DMS53 treated with DMSO at 0.1 percent for 48 hours (cell line): Measurements from ENCODE around the gene SYT14.
"Not testable (repeated sequence)": the region's sequence is repeated elsewhere in the genome, so short reads cannot be mapped to it uniquely, and the experiment has no call there.

ENCODE experiments used
- DNase-seq: peaks from one replicate; lab custom pipeline; 2025; ENCODE audit not compliant: unreplicated experiment; lab: John Stamatoyannopoulos, UW

The SYT14 gene

DNA sequence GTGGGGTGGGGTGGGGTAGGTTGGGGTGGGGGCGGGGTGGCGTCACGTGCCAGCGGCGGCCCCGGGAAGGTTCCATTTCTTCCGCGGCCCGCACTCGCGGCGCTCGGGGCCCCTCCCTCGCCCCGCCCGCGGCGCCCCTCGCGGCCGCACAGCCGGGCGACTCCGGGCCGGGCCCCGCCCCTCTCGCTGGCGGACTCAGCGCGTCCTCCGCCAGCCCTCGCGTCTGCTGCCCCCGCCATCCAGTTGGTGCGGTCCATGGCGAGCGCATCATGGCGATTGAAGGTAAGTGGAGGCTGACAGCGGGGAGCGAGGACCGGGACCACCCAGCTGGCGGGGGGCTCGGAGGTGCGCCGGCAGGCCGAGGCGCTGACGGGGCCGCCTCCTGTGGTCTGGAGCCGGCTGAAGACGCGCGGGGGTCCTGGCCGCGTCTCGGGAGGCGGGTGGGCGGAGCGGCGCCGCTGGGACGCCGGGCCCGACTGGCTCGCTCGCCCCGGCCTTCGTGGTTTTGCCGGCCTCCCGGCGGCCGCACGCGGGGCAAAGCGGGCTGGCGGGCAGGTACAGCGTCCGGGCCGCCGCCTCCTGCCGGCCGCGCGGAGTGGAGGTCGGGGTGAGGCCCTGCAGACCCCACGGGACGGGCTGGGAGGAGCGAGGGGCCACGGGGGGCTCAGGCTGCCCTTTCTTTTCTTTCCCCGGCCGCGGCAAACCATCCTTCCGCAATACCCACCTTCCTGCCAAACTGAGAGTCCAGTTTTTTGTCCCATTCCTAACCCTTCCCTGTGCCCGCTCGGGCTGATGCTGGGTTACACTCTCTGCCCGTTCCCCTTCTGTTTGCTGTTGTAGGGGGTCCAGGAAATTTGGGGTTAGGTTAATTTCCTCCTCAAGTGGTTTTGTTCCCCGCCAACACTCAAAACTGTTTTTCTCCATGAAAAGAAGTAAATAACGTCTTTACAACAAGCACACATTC is at the start of gene SYT14:
TSS of gene SYT14 (plus strand) at position 222 of the 964 bp plus-strand sequence. CDS start at position 270, 48 bp downstream.
- DNase-seq: peak; percentile 60

DNA sequence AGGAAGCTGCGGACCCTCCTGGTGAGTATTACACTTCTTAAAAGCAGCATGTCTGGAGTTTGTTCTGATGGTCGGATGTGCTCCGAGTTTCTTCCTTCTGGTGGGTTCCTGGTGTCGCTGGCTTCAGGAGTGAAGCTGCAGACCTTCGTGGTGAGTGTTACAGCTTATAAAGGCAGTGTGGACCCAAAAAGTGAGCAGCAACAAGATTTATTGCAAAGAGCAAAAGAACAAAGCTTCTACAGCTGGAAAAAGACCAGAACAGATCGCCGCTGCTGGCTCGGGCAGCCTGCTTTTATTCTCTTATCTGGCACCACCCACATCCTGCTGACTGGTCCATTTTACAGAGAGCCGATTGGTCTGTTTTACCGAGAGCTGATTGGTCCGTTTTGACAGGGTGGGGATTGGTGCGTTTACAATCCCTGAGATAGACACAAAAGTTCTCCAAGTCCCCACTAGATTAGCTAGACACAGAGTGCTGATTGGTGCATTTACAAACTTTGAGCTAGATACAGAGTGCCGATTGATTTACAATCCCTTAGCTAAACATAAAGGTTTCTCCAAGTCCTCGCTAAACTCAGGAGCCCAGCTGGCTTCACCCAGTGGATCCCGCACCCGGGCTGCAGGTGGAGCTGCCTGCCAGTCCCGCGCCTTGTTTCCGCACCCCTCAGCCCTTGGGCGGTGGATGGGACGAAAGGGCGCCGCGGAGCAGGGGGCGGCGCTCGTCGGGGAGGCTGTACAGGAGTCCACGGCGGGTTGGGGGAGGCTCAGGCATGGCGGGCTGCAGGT is 49.5 kb upstream of the SYT14 start:
- DNase-seq: not testable (repeated sequence)

DNA sequence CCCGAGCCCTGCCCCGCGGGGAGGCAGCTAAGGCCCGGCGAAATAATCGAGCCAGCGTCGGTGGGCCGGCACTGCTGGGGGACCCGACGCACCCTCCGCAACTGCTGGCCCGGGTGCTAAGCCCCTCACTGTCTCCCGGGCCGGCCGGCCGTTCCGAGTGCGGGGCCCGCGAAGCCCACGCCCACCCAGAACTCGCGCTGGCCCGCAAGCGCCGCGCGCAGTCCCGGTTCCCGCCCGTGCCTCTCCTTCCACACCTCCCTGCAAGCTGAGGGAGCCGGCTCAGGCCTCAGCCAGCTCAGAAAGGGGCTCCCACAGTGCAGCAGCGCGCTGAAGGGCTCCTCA is 49.0 kb upstream of the SYT14 start:
- no peak for DNase-seq

DNA sequence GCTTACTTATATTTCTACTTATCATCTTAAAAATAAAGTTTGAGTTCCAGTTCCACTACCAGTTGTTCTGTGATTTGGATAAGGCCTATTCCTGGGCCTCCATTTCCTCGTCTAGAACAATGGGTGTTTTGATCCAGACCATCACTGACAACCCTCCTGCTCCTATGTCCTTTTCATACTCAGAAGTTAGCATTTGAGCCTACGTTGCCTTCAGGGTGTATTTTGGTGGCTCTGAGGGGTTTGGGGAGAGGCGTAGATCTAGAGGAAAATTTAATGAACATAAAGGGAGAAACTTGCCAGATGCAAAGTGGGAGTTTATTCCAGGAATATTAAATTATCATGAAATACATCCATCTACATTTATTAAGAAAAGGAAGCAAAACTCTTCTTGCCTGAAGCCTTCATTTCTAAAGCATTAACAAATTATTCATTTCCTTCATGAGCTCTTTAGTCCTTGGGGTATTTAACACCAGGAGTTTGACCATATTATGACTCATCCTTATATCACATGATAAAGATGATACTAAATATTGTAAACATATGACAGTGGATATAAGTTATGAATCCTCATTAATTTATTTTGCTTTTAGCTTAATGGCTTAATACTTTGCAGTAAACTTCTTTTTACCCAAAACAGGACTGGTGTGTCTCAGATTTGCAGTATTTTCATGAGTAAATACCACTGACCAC is 47.2 kb upstream of the SYT14 start:
- no peak for DNase-seq

DNA sequence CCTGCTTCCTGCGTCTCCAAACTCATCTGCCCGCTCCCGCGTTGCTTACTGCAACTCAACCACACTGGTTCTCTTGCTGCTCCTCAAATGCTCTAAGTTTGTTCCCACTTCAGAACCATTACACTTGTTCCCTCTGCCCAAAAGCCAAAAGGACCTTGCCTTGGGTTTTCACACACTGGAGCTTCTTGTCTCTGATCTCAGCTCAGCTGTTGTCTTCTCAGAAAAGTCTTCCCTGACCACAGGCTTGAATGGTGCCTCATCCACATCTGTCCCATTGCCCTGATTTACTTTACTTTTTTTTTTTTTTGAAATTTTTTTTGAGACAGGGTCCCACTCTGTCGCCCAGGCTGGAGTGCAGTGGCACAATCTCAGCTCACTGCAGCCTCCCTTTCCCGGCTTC is 44.3 kb upstream of the SYT14 start:
- no peak for DNase-seq

DNA sequence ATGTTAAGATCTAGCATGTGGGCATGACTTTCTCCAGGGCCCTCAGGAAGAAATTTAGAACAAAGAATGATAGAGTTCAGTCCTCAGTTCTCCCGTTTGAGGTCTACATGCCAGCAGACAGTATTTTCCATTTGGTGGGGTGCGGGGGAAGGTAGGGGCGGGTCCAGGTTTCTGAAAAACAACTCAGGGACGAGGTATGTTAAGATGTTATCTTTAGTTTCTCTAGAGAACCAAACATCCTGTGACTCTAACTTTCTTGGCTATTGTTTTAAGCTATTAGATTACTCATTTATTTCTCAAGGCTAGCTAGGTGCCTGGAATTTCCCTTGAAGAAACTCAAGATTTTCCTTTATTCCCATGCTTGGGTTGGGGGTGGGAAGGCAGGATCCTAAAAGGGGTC is 42.3 kb upstream of the SYT14 start:
- DNase-seq: no peak

DNA sequence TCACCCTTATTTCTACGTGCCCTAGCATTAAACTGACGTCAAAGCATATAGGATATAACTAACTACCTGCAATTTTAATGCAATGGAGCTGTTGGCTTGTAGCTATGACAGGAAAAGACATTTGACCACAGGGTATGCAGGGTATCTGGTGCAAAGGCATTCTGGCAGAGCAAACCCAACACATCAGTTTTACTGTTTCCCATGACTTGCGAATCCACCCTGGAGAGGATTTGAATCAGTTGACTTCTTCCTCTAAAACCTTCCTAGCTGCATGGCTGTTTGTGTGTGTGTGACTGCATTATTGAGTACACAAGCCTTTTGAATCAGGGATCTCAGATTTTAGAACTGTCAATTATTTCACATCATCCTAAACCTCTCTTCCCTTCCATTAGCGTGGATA is 41.7 kb upstream of the SYT14 start:
- no peak for DNase-seq

DNA sequence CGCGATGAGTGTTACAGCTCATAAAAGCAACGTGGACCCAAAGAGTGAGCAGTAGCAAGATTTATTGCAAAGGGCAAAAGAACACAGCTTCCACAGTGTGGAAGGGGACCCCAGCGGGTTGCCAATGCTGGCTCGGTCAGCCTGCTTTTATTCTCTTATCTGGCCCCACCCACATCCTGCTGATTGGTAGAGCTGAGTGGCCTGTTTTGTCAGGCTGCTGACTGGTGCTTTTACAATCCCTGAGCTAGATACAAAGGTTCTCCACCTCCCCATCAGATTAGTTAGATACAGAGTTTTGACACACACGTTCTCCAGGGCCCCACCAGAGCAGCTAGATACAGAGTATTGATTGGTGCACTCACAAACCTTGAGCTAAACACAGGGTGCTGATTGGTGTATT is 39.7 kb upstream of the SYT14 start:
- DNase-seq: not testable (repeated sequence)

DNA sequence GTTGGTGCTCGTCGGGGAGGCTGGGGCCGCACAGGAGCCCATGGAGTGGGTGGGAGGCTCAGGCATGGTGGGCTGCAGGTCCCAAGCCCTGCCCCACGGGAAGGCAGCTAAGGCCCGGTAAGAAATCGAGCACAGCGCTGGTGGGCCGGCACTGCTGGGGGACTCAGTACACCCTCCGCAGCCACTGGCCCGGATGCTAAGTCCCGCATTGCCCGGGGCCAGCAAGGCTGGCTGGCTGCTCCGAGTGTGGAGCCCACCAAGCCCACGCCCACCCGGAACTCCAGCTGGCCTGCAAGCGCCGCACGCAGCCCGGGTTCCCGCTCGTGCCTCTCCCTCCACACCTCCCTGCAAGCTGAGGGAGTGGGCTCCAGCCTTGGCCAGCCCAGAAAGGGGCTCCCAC is 39.2 kb upstream of the SYT14 start:
- DNase-seq: not testable (repeated sequence)

DNA sequence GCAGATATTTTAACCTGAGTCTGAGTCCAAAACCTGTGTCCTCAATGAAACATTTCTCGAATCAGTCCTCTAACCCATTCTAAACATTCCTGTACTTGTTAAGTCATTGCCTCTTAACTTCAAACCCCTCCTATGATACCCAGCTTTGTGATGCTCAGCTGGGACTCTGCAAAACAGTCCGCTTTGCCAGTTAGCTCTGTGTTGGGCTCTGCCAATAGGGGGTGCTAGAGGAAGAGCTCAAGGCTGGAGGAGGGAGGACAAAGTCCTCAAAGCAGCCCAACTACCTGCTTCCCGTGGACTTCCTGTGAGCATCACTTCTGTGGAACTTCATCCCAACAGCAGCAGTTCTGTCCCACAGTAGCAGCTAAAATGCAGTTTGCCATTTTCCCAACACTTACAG is 38.1 kb upstream of the SYT14 start:
- peak; percentile 63 for DNase-seq

DNA sequence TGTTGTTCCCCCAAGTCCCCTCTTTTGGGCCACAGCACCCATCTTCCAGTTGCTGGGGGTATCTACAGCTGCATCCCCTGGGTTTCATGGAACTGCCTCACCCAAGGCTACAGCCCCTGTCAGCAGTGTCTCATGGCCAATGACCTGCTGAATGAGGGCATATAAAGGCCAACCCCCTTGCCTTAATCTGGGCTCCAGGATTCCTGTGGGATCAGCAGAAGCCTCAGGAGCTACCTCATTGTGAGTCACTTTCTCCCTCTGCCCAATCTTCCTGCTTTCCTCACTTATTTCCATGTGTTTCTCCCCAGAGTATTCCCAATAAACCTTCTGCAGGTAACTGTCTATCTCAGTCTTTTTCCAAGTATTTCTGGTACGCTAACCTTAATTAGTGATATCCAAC is 37.3 kb upstream of the SYT14 start:
- no peak for DNase-seq

DNA sequence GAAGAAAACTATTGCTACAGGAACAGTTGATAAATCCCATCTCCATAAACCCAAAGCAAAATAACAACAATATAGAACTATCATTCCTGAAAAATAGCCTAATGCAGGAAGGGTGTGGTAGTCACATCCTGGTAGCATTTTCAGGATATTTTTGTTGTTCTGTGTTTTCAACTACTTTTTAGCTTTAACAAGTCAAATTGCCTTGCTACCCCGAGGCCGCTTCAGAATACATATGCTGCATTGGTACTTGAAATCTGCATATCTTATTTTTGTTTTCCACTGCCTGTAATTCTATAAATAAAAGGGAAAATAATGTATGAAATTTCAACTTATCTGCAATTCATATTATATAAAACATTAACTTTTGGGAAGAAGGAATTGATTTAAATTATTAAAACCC is 36.8 kb upstream of the SYT14 start:
- DNase-seq: no peak

DNA sequence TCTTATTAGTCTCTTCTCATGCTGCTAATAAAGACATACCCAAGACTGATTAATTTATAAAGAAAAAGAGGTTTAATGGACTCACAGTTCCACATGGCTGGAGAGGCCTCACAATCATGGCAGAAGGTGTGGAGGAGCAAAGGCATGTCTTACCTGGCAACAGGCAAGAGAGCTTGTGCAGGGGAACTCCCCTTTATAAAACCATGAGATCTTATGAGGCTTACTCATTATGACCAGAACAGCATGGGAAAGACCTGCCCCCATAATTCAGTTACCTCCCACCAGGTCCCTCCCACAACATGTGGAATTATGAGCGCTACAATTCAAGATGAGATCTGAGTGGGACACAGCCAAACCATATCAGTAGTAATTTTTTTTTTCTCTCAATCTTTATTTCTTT is 33.2 kb upstream of the SYT14 start:
- DNase-seq: not testable (repeated sequence)

DNA sequence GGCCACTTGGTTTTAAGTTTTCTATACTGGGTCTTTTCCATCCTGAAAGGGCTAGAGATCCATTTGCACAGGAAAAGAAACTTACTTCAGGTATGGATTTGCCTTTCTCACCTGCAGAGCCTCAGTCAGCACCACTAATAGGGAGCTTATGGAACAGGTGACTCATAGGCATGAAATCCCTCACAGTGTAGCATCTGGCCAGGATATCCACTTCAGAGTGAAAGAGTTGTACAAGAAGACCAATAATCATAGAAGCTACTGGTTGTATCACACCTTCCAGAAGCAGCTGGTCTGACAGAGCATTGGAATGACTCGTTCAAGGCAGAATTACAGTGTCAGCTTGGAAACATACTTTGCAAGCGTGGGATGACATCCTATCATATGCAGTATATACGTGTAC is 26.3 kb upstream of the SYT14 start:
- peak; percentile 24 for DNase-seq

DNA sequence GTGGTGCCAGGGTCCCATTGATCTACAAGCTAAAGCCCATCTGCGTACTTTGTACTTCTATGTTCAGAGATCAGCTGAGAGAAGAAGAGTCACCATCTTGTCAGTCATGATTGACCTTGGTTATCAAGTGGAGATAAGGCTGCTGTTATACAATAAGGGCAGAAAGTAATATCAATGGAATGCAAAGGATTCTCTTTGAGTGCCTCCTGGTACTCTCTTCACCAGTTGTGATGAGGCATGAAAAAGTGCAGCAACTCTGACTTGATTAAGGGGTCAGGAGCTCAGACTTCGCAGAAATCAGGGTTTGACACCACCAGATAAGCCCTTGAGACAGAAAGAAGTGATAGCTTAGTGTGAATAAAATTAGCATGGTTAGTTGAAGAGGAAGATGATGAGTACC is 25.7 kb upstream of the SYT14 start:
- DNase-seq: no peak

DNA sequence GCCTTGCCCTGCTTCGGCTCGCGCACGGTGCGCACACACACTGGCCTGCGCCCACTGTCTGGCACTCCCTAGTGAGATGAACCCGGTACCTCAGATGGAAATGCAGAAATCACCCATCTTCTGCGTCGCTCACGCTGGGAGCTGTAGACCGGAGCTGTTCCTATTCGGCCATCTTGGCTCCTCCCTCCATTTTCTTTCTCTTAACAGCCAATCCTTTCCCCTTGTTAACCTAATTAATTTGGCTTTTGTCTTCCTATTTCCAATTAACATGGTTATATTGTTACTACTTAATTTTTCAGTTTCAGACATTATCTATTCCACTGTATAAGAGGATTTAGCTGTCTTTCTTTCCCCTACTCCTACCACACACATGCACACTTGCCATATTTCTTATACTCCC is 18.4 kb upstream of the SYT14 start:
- DNase-seq: peak; percentile 56

DNA sequence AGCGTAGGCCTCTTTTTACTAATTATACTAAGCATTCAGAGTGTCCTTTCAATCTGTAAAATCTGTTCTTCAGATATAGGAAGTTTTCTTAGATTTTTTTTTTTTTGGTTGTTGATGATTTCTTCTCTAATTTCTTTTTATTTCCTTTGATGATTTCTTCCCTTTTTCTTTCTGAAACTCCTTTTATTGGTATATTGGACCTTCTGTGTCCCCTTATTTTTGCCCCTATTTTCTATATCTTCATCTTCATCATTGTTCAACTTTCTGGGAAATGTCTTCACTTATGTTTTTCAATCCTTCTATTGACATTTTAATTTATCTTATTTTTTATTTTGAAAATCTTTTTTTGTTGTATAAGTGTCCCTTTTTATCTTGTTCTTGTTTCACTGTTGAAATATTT is 17.2 kb upstream of the SYT14 start:
- DNase-seq: no peak

DNA sequence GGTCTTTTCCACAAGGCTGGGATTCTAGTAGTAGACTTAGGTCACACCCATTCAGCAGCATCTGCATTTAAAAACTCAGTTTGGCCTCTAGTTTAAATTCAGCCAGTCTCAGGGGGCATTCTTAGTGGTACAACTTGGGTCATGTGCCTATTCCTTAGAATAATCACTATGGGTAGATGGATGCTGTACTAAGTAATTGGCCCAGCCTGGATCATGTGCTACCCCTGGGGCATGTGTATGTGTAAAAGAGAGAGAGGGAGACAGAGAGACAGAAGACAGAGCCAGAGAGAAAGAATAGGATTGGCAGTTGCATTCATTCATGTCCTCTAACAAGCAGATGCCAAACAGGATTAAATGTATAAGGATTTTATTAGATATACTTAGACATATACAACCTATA is 13.6 kb upstream of the SYT14 start:
- DNase-seq: no peak

DNA sequence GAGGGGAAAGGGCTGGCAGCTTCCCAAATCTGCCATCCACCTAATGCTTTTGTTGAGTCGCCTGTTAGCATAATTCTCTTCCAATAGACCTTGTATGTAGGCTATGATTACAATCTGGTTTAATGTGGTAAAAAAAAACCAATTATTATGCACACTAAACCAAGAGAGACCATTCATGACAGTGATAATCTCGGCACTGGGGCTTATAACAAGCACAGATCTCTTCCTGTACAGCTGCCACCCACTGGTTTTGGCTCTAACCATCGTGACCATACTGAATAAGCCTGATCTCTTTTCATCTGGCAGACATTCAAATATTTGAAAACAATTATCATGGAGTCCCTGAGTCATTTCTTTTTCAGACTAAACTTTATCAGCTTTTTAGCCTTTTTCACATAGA is 12.0 kb upstream of the SYT14 start:
- peak; percentile 13 for DNase-seq

DNA sequence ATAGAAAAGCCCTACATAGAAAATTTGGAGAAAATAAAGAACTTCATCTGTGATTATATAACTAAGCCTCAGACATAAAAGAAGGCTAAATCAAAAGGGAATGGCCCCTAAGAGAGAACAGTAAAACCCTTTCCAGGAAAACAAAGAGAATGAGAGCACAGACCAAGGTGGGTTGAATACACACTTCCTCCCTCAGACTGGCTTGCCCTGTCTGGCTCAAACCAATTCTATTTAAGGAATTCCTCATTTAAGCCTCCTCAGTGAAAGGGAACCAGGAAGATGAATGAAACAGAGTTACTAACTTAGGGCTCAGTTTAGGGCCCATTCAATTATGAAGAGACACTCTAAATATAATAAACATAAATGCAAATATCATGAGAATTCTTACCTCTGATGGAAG is 10.6 kb upstream of the SYT14 start:
- no peak for DNase-seq

DNA sequence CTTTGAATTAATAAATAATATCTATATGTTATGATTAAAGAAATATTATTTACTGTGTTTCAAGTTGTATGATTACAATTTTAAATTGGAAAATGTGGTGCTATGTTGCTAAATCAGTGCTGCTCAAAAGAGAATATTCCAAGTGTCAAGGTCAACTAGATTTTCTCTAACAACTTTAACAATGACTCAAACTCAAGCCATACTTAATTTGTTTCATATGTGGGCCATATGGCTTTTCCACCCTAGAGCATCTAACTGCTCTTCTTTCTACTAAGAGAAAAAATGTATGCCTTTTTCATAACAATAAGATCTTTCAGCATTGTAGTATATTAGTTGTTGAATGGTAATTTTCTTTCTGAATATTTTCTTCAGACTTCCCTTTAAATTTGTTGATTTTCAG is 8.3 kb upstream of the SYT14 start:
- DNase-seq: no peak

DNA sequence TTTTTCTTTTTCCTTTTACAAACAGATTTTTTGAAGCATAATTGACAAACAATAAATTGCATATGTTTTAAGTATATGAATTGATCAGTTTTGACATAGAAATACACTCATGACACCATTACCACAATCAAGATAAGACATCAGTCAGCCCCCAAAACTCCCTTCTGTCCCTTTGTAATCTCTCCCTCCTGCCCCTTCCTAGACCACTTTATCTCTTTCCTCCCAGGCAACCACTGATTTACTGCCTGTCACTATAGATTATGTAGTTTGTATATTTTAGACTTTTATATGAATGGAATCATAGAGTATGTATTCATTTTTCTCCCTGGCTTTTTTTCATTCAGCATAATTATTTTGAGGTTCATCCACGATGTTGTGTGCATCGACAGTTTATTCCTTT is 6.9 kb upstream of the SYT14 start:
- no peak for DNase-seq
